Stimulated activated CD4-positive, alpha-beta T cell treated with anti-CD3 and anti-CD28 coated beads, Interleukin-4, amount 100 ng/mL, for 4 hours (primary cell): ENCODE data around the gene UPK3B.
"Not testable (repeated sequence)": the region's sequence is repeated elsewhere in the genome, so short reads cannot be mapped to it uniquely, and the experiment has no call there.

Experiments used
- DNase-seq, 2 experiments: peaks; one replicate each; pipeline ENCODE4 v3.0.0-alpha.2; 2020

The UPK3B gene

DNA sequence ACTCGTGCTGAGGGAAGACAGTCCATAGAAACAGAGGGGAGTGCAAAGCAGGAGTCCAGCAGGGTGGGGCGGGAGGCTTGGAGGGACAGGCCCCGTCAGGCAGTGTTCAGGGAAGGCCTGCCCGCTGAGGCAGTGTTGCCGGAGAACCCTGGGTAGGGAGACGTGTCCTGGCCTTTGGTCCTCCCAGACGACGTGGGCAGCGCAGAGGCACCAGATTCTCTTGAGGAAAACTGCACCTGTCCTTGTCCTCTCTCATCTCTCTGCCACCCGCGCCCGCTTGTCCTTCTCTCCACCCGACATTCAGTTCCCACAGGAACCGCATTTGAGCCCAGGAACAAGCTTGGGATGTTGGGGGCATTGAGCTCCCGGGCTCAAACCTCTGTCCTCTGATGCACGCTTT lies 14.6 kb upstream of the UPK3B start:
- DNase-seq = not testable (repeated sequence)

DNA sequence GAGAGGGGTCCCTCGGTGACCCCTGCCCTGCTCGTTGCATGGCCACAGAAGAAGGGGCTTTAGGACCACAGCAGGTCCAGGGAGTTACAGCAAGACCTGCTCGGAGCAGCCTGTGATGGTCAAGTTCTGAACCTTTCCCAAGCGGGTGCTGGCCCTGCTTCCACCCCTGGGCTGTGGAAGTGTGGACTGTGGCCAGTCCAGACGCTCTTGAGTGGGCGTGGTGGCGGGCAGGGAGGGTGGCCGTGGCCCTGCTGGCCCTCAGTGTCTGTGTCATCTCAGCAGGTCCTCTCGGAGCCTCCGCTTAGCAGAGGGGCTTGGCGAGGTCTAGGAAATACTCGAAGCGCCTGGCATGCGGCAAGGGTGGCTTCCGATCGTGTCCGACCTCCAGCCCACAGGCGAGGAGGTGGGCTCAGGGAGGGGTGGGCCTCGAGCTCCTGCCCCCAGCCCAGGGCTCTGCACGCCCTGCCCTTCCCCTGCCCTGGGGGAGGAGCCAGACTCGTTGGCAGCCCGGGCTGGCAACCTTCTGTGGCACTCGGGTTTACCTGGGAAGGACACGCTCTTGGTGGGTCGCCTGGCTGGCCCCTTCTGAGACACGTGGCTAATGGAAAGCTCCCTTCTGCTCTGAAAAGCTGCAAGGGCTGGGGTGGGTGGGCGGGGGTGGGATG lies 12.3 kb upstream of the UPK3B start:
- DNase-seq = not testable (repeated sequence)

DNA sequence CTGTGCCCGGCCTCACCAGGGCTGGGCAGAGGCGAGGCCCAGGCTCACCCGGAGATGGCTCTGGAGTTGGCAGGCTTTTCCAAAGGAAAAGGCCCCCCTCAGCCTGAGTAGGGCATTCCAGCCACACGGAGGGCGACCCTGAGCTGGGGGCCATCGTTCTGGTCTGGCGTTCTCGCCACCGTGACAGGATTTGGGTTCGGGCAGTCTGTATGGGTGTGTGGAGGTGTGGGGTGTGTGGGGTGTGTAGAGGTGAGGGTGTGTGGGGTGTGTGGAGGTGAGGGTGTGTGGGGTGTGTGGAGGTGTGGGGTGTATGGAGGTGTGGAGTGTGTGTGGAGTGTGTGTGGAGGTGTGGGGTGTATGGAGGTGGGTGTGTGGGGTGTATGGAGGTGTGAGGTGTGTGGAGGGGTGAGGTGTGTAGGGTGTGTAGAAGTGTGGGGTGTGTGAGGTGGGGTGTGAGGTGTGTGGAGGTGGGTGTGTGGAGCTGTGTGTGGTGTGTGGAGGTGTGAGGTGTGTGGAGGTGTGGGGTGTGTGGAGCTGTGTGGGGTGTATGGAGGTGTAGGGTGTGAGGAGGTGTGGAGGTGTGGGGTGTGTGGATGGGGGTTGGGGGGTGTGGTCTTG lies 11.7 kb upstream of the UPK3B start:
- not testable (repeated sequence) for DNase-seq

DNA sequence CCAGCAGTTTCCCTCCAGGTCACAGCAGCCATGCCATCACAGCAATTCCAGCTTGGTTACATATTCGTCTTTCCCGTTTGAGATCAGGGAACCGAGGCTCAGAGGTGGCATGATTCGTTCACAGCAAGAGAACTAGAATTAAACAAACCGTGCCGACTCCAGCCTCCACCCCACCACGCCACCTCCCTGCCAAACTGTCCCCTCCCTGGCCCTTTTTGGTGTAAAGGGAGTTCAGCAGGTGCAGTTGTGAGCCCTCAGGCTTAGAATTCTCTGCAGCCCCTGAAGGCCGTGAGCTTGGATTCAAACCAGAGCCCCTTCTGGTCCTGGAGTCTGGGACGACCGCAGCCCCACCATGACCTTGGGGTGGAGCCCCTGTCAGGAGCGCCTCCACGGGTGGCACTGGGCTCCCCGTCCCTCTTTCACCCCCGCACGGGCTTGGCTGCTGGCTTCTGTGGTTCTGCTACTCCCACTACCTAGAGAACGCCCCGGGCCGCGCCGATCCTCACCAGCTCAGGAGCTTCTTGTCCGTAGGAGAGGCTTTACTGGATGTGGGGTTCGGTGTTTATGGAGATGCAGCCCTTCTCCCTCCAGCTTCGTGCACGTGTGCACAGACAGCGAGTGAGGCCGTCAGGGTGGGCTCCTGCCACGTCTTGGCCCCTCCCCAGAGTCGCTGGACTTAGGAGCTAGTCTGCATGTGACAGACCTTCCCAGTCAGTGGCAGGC lies 11.0 kb upstream of the UPK3B start:
- not testable (repeated sequence) for DNase-seq

DNA sequence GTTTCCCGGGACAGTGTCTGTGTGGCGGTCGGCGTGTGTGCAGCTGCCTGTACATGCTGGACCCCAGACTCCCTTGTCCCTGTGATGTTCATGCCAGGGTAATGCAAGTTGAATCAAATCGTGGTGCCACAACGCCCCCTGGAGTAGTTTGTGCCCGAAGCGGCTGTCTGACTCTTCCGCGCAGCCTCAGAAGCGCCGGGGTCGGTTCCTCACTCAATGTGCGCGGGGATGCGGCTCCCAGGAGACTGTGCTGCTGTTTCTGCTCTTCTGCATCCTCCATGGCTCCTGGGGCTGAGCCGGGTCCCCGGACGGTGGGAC lies 10.5 kb upstream of the UPK3B start:
- DNase-seq = not testable (repeated sequence)

DNA sequence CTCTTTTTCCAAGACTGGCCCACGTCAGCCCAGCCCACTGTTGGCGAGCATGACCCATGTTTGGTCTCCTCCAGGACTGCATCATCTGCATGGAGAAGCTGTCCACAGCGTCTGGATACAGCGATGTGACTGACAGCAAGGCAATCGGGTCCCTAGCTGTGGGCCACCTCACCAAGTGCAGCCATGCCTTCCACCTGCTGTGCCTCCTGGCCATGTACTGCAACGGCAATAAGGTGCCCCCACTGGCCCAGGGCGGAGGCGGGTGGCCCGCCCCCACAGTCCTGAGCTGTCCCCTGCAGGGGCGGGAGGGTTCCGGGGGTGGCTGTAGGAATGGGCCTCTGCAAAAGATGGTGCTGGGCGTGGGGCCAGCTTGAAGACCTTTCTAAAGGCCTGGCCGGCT lies 8.1 kb upstream of the UPK3B start:
- DNase-seq = not testable (repeated sequence)

DNA sequence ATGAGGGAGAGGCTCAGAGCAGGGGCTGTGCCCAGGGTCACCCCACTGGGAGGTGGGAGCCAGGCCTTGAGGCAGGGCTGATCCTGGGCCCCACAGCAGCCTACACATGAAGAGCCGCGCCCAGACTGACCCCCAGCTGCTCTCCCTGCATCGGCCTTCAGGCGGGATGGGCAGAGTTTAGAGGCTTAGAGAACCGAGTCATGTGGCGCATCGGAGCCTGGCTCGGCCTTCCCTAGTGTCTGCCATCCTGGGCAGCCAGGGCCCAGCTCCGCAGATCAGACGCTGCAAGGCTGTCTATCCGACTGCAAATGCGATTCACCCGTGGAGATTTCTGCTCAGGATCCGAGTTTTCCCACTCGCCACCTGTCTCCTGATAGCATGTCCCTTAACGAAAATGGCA lies 7.5 kb upstream of the UPK3B start:
- not testable (repeated sequence) for DNase-seq

DNA sequence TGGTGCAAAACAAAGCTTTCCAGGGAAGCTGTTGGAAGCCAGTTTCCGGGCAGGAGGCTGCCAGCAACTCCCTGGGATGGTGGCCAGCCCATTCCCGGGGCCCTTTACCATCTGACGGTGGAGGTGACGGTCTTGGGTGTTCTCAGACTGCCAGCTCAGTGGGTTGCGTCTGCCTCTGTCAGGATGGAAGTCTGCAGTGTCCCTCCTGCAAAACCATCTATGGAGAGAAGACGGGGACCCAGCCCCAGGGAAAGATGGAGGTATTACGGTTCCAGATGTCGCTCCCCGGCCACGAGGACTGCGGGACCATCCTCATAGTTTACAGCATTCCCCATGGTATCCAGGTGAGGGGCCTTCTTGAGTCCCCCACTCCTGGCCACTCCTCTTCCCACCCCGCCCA lies 7.1 kb upstream of the UPK3B start:
- not testable (repeated sequence) for DNase-seq

DNA sequence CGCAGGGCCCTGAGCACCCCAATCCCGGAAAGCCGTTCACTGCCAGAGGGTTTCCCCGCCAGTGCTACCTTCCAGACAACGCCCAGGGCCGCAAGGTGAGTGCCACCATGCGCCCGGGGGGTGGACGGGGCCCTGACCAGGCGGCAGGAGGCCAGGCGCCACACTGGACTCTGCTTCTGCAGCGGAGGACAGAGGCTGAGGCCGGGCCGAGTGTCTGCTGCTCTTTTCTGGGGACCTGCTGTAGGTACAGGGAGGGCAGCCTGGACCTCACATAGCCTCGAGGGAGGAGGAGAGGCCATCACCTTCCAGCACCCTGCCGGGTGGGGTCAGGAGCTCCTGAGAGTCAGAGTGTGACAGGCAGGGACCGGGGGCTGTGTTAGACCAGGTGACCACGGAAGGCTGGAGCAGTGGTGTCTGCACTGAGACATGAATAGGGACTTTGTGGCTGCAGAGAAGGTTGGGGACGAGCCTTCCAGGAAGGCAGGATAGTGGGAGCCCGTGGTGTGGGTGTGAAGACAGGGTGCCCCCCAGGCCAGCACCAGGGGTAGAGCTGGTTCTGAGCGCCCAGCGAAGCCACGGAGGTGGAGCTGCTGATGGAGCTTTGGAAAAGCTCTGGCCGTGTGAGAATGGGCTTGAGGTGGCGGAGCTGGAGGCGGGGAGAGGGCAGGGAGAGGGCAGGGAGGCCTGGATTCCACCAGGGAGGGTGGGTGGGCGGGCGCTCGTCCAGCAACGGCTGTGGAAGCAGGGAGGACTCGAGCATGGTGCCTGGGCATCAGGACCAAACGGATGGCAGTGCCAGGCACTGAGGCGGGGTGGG lies 5.8 kb upstream of the UPK3B start:
- not testable (repeated sequence) for DNase-seq

DNA sequence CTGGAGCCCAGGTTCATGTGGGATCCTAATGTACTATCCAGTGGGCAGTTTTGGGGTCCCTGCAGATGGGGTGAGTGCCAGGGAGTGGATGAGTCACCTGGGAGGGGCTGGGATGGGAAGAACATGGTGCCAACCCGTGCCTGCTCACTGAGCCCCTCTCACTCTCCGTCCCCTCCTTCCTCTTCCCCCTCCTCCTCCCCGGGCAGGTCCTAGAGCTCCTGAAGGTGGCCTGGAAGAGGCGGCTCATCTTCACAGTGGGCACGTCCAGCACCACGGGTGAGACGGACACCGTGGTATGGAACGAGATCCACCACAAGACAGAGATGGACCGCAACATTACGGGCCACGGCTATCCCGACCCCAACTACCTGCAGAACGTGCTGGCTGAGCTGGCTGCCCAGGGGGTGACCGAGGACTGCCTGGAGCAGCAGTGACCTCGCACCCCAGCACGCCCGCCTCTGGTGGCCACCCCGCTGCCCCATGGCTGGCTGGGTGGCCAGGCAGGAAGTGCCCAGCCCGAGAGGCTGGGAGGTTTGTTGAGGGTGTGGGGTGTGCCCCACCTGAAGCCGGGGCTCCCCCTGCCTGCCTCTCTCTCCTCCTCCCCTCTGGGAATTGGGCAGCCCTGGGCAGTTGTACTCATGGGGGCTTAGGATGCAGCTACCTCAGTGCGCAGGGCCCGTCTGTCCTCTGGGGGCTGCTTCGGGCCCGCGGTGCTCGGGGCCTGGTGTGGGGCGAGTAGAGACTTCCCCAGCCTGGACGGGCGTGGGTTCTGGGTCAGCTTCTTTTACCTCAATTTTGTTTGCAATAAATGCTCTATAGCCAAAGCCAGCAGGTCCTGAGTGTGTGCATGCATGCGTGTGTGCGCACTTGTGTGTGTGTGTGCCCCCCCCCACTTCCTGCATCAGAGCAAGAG lies 4.9 kb upstream of the UPK3B start:
- DNase-seq = no peak

DNA sequence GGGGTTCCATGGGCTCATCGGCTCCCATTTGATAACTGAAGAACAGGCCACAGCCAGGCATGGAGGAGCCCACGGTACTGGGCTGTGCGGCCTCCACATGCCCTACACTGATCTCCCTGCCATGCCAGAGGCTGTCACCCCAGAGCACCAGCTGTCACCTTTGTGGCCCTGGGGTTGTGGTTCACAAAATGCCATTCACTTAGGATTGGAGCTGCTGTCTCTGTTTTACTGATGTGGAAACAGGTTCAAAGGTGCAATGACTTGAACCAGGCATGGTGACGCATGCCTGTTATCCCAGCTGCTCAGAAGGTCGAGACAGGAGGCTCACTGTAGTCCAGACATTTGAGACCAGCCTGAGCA lies 4.3 kb upstream of the UPK3B start:
- no peak for DNase-seq

DNA sequence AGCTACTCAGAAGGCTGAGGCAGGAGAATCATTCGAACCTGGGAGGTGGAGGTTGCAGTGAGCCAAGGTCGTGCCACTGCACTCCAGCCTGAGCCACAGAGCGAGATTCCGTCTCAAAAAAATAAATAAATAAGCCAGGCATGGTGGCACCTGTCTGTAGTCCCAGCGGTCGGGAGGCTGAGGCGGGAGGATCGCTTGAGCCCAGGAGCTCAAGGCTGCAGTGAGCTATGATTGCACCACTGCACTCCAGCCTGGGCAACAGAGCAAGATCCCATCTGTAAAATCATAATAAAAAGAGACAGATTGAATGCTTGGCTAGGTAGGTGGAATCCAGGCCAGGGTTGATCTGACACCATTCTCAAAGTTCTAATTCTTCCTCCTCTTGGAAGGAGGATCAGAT lies 3.7 kb upstream of the UPK3B start:
- not testable (repeated sequence) for DNase-seq

DNA sequence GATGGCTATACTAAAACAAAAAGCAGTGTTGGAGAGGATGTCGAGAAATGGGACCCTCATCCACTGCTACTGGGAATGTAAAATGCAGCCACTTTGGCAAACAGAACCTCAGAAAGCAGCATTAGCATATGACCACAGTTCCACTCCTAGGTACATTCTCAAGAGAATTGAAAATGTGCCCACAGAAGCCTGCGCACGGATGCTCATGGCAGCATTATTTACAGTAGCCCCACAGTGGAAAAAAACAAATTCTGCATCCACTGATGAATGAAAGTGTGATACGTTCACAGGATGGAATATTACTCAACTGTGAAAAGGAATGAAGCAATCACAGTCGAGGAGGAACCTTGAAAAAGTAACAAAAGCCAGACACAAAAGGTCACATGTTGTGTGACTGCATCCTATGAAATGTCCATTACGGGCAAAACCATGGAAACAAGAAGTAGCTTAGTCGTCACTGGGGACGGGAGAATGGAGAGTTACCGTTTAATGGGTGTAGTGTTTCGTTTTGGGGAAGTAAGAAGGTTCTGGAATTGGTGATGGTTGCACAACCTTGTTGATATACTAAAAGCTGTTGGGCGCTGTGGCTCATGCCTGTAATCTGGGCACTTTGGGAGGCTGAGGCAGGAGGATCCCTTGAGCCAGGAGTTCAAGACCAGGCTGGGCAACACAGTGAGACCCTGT lies 2.5 kb upstream of the UPK3B start:
- no peak for DNase-seq

DNA sequence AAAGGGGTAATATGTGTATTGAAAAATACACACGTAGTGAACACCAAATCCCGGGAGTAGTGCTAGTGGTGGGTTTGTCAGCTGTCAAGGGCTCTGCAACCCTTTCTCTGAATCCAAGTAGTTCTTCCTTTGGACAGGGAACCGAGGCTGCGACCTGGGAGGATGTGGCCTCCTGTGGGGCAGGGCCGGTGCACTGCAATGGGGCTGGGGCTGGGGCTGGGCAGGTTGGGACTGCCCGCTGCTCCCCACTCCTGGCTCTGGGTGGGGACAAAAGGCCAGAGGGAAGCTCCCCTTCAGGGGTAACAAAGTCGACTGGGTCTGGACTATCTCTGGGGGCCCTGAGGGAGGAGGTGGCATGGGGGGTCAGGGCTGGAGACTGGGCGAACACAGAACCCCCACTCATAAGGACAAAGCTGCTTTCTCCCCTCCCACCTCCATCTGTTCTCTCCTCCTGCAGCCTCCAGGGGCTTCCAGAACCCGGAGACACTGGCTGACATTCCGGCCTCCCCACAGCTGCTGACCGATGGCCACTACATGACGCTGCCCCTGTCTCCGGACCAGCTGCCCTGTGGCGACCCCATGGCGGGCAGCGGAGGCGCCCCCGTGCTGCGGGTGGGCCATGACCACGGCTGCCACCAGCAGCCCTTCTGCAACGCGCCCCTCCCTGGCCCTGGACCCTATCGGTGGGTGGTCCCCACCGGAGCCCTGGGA lies 1.0 kb downstream of the UPK3B start:
- not testable (repeated sequence) for DNase-seq

DNA sequence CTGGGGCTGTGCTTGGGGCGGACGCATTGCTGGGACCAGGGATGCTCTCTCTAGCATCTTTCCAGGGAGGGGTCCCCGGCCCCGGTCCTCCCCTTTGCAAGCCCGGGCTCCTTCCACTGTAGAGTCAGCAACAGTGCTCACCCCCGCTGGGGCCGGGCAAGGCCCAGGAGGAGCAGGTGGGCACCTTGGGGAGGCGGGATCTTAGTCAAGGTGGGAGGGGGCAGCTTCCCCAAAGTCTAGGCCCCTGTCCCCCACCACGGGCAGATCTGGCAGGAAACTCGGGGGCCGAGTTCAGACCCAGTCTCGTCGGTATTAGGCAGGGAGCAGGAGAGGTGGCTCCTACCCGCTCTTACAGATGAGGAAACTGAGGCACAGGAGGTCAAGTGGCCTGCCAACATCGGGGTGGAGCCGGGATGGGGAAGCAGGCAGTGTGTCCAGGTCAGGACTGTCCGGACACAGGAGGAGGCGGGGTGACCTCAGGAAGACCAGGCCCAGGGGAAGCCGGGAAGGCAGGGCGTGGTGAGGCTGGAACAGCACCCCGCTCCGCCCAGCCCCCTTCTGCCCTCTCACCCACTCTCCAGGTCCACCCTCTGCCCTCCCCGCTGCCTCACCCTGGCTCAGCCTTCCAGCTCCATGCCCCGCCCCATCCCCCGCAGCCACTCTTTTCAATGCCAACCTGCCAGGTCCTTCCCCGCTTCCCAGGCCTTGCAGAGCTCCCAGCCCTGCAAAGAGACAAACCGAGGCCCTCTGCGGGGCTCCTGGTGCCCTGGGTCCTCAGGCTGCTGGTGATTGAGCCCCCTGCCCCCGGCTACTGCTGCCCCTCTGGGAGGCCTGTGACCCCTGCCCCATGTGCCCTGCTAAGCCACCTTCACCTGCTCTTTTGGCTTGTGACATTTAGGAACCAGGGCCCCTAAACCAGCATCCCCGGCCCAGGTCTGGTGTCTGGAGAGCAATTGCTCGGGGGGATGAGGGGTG lies 1.8 kb downstream of the UPK3B start:
- not testable (repeated sequence) for DNase-seq

DNA sequence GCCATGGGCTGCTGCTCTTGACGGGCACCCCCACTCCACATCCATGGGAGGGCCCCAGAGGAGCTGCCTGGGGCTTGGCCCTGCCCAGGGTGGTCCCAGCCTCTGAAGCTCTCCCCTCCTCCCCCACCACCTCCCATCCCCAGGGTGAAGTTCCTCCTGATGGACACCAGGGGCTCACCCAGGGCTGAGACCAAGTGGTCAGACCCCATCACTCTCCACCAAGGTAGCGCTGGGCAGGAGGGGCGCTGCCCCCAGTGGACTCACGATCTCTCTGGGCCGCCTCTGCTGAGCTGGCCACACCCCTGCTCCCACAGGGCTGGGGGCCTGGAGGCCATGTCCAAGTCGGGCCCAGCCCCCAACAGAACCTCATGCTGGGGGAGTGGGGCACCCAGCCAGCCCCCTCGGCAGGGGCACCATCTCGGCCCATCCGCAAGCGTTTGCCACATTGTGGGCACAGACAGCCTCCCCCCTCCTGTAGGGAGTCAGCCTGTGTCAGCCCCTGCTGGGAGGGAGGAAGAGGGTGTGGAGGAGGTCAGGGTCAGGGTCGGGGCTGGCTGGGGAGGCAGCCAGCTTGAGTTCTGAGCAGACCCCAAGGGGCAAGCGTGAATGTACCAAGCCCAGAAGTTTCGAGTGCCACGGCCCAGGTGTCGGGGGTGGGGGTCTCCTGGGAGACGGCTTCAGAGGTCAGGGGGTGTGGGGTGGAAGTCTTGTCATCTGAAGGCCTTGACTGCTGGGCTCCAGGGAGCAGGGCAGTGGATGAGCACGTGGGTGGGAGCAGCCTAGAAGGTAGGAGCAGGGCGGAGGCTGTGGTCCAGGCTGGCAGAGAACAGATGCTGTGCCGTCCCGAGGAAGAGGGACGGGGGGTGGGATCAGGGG lies 2.8 kb downstream of the UPK3B start:
- DNase-seq = no peak

DNA sequence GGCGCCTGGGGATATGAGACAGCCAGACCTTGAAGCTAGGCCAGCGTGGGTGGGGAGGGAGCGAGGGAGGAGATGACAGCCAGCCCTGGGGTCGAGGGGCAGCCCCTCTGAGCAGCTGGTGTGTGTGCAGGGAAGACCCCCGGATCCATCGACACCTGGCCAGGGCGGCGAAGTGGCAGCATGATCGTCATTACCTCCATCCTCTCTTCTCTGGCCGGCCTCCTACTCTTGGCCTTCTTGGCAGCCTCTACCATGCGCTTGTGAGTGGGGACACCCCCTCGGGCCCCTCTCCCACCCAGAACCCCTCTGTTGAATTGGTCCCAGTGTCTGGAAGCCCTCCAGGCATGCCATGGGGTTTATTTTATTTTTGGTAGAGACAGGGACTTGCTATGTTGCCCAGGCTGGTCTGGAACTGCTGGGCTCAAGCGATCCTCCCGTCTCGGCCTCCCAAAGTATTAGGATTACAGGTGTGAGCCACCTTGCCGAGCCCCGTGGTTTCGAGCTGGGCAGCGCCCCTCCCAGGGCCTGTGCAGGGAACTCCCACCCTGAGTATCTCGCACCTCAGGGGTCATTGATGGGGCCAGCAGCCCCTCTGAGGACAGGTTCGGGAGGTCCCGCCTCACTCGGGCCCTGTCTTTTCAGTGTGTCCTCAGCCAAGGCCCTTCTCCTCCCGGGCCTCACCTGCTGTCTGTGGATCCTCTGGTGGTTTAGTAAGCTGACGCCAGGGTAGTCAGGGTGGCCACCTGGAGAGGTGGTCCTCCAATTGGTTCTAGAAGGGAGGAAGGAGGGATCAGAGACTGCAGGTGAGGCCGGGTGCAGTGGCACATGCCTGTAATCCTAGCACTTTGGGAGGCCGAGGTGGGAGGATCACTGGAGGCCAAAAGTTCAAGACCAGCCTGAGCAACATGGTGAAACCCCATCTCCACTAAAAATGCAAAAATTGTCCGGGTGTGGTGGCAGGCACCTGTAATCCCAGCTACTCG lies 3.8 kb downstream of the UPK3B start:
- DNase-seq = no peak
